ENCODE data around the gene JARID2. TPM values are rescaled to one million over a fixed set of nuclear protein-coding genes. Genes with fewer than 3 reads are reported as not detected.
"Not testable (repeated sequence)": the region's sequence is repeated elsewhere in the genome, so short reads cannot be mapped to it uniquely, and the experiment has no call there.

Gene JARID2
- total RNA-seq, 1 donor from 2014 or later: 11.7 TPM

DNA sequence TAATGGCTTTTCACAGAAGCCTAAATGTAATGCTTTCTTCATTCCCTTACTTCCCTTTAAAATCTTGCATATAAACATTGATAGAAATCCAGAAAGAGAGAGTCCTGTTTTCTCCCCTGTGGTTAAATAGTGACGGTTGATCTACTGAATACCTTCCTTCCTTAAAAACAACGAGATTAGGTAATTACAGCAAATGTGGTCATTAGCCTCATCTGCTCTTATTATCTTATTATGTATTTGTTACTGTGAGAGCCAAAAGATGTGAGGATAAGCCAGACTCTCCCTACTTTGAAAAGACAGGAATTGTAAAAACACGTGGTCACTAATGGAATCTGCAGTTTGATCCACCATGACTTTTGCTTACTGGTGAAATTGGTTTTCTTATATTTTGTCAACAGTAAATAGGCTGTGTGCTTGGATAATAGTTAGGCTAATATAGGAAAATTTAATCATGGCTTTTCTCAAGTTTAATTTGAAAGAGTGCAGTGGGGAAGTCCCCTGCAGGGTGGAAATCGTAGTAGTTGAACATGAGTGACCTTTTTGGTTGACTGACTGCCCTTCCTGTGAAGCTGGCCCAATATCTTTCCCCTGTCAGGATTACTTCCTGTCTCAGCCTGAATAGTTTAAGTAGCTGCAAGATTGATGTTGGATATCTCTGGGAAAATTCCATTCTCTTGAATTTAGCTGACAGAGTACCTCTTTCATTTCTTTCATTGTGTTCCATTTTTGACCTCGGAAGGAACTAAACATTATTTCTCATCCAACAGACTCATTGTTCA, 62.8 kb downstream of the JARID2 start:
- DNase-seq (ENCODE audit: low read depth in 2 of 2): peak; percentile 64 to 89

DNA sequence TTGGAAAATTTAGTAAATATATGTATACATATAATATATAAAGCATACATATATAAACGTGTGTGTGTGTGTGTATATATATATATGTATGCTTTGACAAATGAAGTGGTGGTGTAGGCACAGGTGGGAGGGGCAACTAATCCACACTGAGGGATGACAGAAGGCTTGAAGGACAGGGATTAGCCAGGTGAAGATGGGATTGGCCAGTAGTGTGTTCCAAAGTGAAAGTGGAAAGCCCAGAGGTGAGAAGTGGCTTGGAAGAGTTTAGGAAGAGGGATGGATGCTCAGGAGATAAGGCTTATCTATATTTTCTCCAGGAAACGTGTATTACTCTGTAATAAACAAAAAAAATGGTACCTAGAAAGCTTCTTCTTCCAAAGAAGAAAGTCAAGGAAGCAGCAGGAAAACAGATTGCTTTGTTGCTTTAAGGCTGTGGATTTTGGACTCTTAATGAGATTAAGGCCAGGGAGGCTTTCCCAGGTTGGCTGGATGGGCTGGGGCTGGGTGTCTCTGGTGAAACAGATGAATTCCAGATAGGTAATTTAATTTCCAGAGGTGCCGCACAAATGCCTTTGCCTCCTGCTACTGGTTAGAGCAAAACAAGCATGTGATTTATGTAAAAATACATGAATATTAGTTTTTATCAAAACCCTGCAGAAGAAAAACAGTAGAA, 63.9 kb downstream of the JARID2 start:
- no peak for DNase-seq (ENCODE audit: low read depth in 2 of 2)

DNA sequence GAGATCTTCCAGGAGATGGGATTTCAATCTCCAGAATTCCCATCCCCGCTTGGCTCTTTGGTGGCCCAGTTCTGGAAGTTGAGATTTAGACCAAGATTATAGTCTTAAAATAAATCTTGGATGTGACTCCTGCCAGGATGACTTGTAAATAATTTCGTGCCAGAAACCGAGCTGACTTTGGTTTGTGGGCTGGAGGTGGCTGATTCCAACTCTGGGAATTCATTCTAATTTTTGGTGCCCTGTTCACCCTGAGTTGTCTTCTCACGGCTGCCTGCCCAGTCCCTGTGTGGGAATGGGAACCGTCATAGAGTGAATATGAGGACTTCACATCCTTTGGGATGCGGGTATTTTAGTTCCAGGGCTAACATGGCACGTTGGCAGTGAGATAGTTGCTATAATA, 64.8 kb downstream of the JARID2 start:
- no peak for DNase-seq (ENCODE audit: low read depth in 2 of 2)

DNA sequence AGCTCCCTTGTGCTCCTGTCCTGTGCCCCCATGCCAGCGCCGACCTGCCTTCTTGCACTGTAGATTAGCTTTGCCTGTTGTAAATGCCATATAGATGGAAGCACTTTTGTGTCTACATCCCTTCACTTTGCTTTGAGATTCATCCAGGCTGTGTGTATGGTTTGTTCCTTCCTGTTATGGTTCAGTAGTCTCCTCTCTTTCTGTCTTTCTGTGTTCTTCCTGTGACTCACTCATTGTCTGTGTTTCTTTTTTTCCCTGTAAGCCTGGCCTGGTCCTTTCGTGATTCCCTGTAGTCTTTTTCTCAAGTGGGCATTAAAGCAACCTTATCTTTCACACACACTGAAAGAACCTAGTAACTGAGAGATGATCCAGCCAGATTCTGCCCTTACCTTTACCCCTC, 66.6 kb downstream of the JARID2 start:
- peak; percentile 62 to 63 for DNase-seq (ENCODE audit: low read depth in 2 of 2)

DNA sequence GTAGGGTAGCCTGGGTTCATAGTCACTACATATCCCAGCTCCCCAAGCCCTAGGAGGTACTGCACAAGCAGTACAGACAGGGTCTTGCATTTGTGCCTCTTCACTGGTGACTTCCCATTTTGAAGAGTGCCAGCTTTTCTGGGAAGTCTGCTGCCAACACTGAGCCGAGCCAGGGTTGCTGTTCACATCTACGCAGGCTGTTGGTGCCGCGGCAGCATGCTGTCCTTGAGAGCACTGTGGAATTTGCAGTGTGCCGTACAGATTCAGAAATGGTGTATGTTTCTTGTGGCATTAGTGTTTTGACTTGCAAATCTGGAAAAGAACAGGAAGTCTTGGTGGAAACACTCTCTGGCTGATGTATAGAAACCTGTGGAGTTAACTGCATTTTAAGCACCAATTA, 67.5 kb downstream of the JARID2 start:
- no peak for DNase-seq (ENCODE audit: low read depth in 2 of 2)

DNA sequence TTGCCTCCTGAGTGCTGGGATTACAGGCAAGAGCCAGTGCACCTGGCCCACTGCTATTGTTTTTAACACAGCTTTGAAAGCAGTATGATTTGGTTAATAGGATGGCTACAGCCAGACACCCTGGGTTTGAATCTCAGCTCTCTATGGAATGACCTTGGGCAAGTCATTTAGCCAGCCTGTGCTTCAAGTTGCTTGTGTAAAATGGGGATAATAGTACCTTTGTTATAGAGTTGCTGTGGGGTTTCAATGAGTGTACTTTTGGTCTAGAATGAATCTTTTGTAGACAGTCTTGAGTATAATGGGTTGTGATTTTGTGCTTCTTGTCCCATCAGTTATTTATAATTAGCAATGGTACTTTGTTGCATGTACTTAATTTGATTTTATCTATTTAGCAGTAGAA, 70.9 kb downstream of the JARID2 start:
- no peak for DNase-seq (ENCODE audit: low read depth in 2 of 2)

DNA sequence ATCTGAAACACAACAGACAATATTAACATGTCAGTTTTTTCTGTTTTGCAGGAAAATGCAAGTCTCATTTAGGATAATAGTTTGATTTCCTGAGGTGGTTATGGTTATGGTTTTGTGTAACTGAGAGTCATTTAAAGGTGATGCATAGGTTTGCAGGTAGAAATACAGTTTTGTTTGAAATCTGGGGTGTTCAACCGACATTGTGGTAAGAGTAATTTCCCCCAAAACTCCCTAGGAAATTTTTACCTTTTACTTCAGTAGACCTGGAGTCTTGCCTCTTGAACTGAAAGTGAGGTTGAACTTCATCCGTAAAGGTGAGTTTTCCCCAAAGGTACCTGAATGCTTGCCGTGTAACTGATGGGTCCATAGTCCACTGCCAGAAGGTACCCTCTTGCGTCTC, 71.4 kb downstream of the JARID2 start:
- no peak for DNase-seq (ENCODE audit: low read depth in 2 of 2)

DNA sequence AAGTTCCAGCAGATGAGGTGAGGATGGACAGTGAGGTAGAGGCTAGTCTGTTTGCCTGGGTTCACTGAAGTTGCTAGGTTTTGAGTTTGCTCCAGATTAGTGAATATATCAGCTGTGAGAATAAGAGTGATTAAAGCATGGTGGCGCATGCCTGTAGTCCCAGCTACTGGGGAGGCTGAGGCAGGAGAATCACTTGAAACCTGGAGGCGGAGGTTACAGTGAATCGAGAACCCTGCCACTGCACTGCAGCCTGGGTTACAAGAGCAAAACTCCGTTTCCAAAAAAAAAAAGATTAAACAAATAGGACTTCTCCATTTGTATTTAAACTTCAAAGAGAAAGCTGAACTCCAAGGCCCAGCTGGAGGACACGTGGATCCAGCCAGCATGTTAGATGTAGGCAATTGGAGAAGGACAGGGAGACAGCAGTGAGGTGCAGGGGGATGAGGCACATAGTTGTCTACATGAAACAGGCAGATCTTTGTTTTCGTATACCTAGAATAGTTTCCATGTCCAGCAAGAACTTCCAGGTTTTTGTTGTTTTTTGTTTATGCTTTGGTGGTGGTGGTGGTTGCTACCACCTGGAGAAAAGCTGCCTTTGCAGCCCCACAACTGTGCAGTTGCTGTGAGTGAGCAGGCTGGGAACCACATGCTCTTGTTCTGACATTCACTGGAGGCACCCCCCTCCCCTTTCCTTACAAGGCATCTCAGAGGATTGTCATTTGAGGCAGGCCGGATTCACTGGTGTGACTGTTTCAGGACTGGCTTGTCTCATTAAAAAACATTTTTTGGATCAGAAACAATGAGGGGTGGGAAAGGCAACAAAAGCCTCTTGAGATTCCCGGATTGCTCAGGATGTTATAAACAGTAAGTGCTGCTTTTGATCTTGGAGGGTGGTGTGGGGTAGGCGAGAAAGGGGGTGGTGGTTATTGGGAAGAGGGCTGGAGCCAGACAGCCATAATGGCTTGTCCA, 72.3 kb downstream of the JARID2 start:
- no peak for DNase-seq (ENCODE audit: low read depth in 2 of 2)

DNA sequence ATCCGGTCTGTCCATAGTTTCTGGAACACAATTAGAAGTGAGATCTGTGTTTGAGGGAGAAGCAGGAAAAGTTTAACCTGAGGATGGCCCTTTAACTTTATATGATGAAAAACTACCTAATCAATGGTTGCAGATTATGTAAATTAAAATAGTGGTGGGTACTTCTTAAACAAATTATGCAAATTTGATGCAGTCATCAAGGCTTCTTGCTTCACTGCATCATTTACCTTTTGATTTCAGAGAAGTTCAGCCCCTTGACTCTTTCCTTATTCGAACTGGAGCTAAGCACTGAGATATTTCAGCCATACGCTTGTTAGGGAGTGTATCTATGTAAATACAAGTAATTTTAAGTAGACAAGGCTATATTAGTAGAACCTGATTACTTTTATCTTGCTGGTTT, 73.8 kb downstream of the JARID2 start:
- no peak for DNase-seq (ENCODE audit: low read depth in 2 of 2)

DNA sequence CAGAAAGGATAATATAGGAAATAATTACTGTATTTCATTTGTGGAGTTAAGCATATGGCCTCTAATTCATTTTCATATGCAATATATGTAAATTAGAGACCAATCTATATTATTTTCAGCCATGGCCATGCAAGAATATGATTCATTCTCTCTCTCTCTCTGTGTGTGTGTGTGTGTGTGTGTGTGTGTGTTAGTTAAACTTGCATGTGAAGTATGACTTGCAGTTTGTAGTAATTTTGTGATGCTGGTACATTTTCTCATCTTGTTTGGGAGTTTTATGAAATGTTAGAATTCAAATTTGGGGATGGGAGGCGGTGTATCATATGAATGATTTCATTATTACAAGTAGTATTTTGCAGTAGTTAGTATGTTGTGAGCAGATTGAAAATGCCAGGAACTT, 74.8 kb downstream of the JARID2 start:
- DNase-seq (ENCODE audit: low read depth in 2 of 2): no peak

DNA sequence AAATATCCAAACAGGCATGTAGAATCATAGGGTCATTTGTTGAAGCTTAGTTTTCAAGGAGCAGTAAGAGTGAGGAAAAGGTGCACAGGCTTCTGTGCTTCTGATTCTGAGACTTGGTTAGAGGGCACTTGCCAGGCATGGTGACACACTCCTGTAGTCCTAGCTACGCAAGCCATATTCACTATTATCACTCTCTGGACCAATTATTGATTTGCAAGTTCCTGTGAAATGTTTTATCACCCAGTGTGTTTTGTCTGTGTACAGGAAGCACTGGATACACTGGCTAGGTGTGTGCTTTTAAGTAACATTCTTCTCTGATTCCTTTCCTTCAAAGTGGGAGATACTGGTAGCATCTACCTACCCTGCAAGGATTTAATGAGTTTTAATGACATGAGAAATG, 76.3 kb downstream of the JARID2 start:
- no peak for DNase-seq (ENCODE audit: low read depth in 2 of 2)

DNA sequence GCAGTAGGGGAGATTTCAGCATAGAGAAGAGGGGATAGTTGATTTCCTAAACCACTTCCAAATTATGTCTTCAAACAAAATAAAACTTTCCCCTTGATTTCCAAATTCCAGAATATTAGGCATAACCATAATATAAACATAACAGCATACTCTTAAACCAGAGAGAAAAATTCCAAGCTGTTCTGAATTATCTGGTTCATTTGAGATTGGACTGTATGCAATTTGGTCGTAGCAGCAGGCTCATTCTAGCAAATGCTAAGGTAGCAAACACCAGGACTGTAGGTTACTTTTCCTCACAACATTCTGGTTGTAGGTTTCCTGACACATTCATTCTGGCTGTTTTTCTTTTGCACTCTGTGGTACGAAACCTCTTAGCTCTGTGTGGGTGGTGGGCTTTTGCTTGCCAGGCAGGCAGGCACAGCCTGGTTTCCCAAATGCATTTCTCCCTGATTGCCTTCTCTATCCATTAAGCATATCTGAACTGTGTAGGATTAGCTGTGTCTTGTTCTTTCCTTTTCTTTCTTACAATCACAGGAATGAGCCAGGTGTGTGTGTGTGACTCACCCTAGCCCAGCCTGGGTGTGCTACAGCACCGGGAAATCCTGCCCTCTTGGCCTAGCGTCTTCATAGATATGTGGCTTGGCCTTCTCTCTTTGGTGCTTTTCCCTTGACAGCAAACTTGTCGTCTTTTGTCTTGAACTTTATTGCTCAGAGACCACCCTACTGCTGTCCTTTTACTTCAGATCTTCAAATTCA, 77.1 kb downstream of the JARID2 start:
- peak in 1 of 2 donors; percentile 26 for DNase-seq (ENCODE audit: low read depth in 2 of 2)

DNA sequence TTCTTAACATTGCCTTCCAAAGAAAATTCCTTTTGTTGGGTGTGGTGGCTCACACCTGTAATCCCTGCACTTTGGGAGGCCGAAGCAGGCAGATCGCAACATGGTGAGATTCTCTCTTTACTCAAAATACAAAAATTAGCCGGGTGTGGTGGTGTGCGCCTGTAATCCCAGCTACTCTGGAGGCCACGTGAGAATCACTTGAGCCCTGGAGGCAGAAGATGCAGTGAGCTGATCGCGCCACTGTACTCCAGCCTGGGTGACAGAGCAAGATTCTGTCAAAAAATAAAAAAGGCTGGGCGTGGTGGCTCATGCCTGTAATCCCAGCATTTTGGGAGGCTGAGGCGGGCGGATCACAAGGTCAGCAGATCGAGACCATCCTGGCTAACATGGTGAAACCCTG, 77.7 kb downstream of the JARID2 start:
- not testable (repeated sequence) for DNase-seq (ENCODE audit: low read depth in 2 of 2)

DNA sequence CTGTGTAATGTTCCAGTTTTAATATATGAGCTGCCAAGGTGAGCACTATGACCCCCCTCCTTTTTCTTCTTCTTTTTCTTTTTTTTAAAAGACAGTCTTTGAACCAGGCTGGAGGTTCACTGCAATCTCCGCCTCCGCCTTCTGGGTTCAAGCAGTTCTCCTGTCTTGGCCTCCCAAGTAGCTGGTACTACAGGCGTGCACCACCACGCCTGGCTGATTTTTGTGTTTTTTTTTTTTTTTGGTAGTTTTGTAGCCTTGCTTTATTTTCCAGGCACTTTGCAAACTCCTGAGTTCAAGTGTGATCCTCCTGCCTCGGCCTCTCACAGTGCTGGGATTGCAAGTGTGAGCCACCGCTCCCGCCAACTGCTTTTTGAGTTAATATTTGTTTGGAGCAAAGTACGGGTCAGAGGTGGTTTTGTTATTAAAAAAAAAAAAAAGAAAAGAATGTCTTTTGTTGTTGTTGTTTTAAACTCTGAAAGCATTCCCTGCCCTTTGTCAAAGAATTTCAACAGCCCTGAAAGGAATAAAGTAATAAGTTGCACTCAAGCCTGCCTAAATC, 78.6 kb downstream of the JARID2 start:
- no peak for DNase-seq (ENCODE audit: low read depth in 2 of 2)

DNA sequence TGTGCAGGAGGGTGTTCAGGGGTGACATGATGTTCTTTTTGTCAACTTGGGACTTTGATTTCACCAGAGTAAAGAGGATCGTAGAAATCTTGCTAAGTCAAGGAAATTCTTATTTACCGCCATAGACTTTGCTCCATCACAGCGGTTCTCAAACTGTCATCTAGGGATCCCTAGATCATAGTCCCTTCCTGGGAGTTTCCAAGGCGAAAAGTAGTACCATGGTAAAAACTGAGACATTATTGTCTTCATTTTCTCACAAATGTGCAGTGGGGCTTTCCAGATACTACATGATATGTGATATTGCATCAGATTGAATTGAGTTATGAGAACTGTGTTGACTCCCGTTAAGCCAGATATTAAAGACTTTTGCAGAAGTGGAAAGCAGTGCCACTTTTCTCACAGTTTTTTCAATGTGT, 79.7 kb downstream of the JARID2 start:
- DNase-seq (ENCODE audit: low read depth in 2 of 2): no peak

DNA sequence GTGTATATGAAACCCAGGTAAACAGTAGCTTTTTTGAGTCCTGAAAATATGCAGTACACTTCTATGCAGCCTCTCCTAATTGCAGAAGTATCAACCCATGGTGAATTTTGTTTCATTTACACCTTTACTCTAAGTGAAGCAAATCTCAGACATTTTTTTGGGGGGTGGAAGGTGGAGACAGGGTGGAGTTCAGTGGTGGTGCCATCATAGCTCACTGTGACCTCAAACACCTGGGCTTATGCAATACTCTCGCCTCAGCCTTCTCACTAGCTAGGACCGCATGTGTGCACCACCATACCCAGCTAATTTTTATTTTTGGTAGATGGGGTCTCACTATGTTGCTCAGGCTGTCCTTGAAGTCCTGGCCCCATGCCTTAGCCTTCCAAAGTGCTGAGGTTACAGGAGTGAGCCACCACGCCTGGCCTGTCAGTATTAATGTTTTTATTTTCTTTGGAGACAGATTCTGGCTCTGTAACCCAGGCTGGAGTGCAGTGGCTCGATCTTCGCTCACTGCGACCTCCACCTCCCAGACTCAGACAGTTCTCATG, 80.3 kb downstream of the JARID2 start:
- no peak for DNase-seq (ENCODE audit: low read depth in 2 of 2)

DNA sequence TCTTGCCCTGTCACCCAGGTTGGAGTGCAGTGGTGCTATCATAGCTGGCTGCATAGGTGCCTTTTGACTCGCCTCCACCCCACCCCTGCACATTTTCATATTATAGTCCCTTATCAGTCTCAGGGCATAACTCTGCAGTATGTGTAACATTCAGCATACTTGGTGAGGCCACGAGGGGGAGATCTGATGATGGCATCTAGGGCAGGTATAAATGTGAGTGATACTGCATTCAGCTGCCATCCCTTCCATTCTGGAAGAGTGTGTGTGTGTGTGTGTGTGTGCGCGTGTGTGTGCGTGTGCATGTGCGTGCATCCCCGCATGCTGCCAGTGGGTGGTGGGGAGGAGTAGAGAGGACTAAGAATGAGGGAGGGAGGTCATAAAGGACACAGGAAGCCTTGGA, 81.4 kb downstream of the JARID2 start:
- DNase-seq (ENCODE audit: low read depth in 2 of 2): peak; percentile 10 to 80

DNA sequence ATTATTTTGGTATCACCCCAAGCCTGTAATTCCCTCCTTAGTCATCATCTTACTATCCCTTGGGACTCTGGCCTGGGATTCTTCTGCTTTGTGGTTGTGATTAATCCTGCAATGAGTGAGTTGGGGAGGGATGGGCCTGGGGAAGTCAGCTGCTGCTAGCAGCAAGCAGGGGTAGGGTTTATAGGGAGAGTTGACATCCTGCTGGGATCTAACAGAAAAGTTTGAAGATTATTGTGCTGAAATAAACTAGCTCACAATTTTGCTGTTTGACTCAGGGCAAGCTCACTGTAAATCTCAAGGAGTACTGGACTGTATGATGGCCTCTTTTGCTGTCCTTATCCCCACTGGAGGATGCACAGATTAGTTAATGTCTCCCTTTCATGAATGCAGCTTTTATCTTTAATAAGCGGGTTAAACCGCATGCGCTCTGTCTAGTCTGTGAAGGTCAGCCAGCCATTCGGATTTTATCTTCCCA, 83.4 kb downstream of the JARID2 start:
- peak in 1 of 2 donors; percentile 21 for DNase-seq (ENCODE audit: low read depth in 2 of 2)

DNA sequence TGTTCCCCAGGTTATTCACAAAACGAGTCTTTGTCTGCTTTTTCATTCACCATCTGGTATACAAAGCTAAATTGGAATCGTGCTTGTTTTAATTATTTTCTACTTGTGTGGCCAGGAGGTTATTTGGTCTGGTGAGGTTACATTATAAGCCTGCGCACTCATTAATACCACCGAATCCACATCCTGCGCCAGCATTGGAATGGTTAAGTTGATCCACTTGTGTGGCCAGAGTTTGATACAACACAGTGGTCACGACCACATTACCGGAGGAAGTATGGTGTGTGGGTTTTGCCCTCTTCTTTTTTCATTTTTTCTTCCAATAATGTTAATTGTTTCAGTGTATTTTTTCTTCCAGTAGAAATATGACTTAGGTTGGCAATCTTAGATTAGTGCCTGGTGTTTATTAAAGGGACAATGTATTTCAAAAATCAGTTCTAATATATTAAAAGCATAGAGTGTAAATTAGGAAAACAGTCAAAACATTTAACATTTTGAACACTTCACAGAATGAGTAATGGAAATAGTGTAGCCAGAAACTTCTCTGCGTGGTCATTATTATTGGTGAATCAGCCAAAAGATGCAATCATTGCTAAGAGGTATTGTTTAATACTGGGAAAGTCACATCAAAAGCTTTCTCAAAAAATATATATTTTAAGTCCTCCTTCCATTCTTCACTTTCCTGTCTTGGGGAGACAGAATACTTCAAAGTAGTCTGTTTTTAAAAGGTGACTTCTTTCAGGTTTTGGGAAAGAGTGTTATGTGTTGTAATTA, 84.5 kb downstream of the JARID2 start:
- peak in 1 of 2 donors; percentile 61 for DNase-seq (ENCODE audit: low read depth in 2 of 2)

DNA sequence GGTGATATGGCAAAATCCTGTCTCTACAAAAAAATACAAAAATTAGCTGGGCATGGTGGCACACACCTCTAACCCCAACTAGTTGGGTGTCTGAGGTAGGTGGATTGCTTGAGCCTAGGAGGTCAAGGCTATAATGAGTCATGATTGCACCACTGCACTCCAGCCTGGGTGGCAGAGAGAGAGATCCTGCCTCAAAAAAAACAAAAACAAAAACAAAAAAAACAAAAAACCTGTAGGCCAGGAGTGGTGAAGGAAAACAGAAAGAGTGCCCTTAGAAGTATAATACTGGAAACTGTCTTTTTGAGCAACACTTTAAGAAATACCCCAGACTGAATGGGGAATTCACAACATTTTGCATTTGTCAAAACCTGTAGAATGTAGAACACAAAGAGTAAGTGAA, 85.3 kb downstream of the JARID2 start:
- DNase-seq (ENCODE audit: low read depth in 2 of 2): no peak

Measured in lung microvascular endothelial cell (primary cell).